Heart right ventricle (tissue), 16 donors: ENCODE measurements around the gene GABRA6. TPM values are rescaled to one million over a fixed set of nuclear protein-coding genes. Genes with fewer than 3 reads are reported as not detected.
"Not testable (repeated sequence)": the region's sequence is repeated elsewhere in the genome, so short reads cannot be mapped to it uniquely, and the experiment has no call there.

Source experiments
- ATAC-seq, 8 donors: fragments of 200-7000 bp; cut with Tn5 transposase; one replicate each; pipeline ENCODE4 v1.9.1; 2020; ENCODE audit warnings: mild to moderate bottlenecking in 8 of 8, moderate library complexity in 8 of 8, moderate number of reproducible peaks in 1 of 8
- DNase-seq, 2 donors: peaks; one replicate each; pipeline ENCODE4 v3.0.0-alpha.2; 2020
- H3K27ac ChIP-seq, 10 donors: fragments of 200-600 bp; sonication (generic) in 2 of 10; one replicate each; pipeline versions ENCODE4 v1.5.0 to v1.8.0; 2020 to 2022; ENCODE audit warnings: mild to moderate bottlenecking in 3 of 10
- H3K27me3 ChIP-seq, 7 donors: fragments of 200-600 bp; one replicate each; pipeline ENCODE4 v1.8.0; 2021 to 2022; ENCODE audit warnings: mild to moderate bottlenecking in 2 of 7
- H3K36me3 ChIP-seq, 9 donors: fragments of 200-600 bp; sonication (generic) in 1 of 9; one replicate each; pipeline versions ENCODE4 v1.5.0 to v1.8.0; 2020 to 2022; ENCODE audit warnings: mild to moderate bottlenecking in 2 of 9
- H3K4me1 ChIP-seq, 9 donors: fragments of 200-600 bp; sonication (generic) in 1 of 9; one replicate each; pipeline versions ENCODE4 v1.5.0 to v1.8.0; 2020 to 2022; ENCODE audit warnings: mild to moderate bottlenecking in 4 of 9
- H3K4me3 ChIP-seq, 10 donors: fragments of 200-600 bp; sonication (generic) in 2 of 10; one replicate each; pipeline versions ENCODE4 v1.5.0 to v1.8.0; 2020 to 2022; ENCODE audit warnings: mild to moderate bottlenecking in 7 of 10, moderate library complexity in 2 of 10
- H3K9me3 ChIP-seq, 11 donors: fragments of 200-600 bp in 10 of 11; sonication (generic) in 2 of 11; one replicate each; pipeline versions ENCODE4 v1.5.0 to v1.8.0; 2013 to 2022; ENCODE audit warnings: mild to moderate bottlenecking in 2 of 11, control low read depth in 1 of 11, moderate library complexity in 1 of 11
- WGBS, 2 donors: extraction: QIAGEN DNeasy Blood & Tissue Kit; methylation state at CpG; one replicate each; pipeline ENCODE4 v1.1.7; 2013; ENCODE audit warnings: inconsistent platforms in 1 of 2; 5-methylcytosine and 5-hydroxymethylcytosine counted together
- intact Hi-C, 10 donors: fragments of 100-400 bp; cut with DNase I; formaldehyde crosslinking; loops; one replicate each; pipeline versions ENCODE4 v1.11.1 to v1.14.2; 2022
- long read RNA-seq, 3 donors: library from polyadenylated mRNA; unstranded; transcript quantifications; one replicate each; pipeline ENCODE4 v2.0.0, GENCODE V29; 2020 to 2021
- polyA plus RNA-seq, 2 donors: library from polyadenylated mRNA; stranded (reverse); fragments of 200-250 nt; gene quantifications; one replicate each; pipeline ENCODE4 v1.2.3, GENCODE V29; 2013
- total RNA-seq, 10 donors: library from RNA; stranded (reverse); fragmentation: NEBNext Ultra II Directional in 3 of 10; extraction: Animal tissue kit (Norgen Biotek cat#: 25700) in 3 of 10; gene quantifications; one replicate each; pipeline versions ENCODE4 v1.2.1 to v1.2.4, GENCODE V29; 2021 to 2023
- TF ChIP-seq, protein P1 (sequence below), 9 donors: fragments of 200-600 bp; sonication (generic) in 2 of 9; IDR thresholded peaks; one replicate each; pipeline versions ENCODE4 v1.5.0 to v1.8.0; 2021 to 2022; ENCODE audit warnings: antibody characterized with exemption in 9 of 9, mild to moderate bottlenecking in 5 of 9, moderate library complexity in 1 of 9
- donor health status: Arrhythmogenic right ventricular cardiomyopathy.
- donor health status: ischemic (EF 13 %, LVEDD 7.1; RV severe dilation, severe dysfunction).
- donor health status: healthy with polysubstance abuse.
- donor health status: DM: no; HTN: yes; CAD: no.
- donor health status: DM: no; HTN: no; CAD: no.
- donor health status: ischemic (EF 25% LVEDD 6.9; RV normal size, moderate dysfunction).
- donor health status: ischemic (EF 25% LVEDD 5.7; RV mildly dilated, moderate dysfunction).
- donor health status: healthy.
- donor health status: DM: yes; HTN: yes; CAD: no.
- donor health status: Ischemic cardiomyopathy.
- donor health status: ischemic (EF 35%, LVEDD 5.7; RV mildly dilated, moderate dysfunction).
- donor health status: nonischemic (EF 11% LVEDD 7.7; RV severe dilation, severe dysfunction).
- donor health status: DM: yes; HTN: yes; CAD: no.
- donor health status: PGD.
- donor health status: ischemic (EF 29% LVEDD 5.4; RV normal size, mild dysfunction).
- donor health status: nonischemic (EF 23%, LVEDD 6.1; RV moderate dilation, normal function).

GABRA6 gene
- total RNA-seq (not detected), polyA plus RNA-seq (not detected)
- long read RNA-seq, donor 1, result 0 reads
- long read RNA-seq, donor 2, result 0 reads
- long read RNA-seq, donor 3, result 0 reads

DNA sequence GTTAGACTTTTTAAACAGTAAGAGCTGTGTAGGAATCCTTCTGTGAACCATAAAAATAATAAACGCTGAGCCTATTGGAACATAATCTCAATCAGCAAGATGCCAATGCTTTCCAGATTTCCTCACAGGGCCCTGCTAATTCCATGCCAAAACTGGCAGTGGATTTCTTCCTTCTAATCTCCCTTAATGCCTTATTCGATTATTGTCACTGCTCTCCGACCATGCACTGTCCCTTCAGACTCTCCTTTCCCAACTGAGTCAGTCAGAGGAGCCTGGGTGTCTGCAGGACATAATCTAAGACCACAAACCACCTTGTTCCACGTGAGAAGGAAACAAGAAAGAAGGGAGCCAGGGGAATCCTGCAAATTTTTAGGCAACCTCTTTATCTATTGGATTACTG is at the start of gene GABRA6:
Gene GABRA6, plus strand, starts transcription at position 261 of the 400 bp plus-strand sequence. CDS start 269 bp downstream, outside the sequence.
- peaks cover 0 to 8% (median 0%) of the 10 kb centered on the region in 11 donors for H3K9me3 ChIP-seq
- 57 to 67% methylated on average over 4 of the region's 4 CpGs for WGBS, 2 donors
- no peaks in the 10 kb centered on the region for H3K27me3 ChIP-seq
- H3K4me1 ChIP-seq, result no peaks in the 10 kb centered on the region
- no peak for ATAC-seq
- TF ChIP-seq, protein P1, sequence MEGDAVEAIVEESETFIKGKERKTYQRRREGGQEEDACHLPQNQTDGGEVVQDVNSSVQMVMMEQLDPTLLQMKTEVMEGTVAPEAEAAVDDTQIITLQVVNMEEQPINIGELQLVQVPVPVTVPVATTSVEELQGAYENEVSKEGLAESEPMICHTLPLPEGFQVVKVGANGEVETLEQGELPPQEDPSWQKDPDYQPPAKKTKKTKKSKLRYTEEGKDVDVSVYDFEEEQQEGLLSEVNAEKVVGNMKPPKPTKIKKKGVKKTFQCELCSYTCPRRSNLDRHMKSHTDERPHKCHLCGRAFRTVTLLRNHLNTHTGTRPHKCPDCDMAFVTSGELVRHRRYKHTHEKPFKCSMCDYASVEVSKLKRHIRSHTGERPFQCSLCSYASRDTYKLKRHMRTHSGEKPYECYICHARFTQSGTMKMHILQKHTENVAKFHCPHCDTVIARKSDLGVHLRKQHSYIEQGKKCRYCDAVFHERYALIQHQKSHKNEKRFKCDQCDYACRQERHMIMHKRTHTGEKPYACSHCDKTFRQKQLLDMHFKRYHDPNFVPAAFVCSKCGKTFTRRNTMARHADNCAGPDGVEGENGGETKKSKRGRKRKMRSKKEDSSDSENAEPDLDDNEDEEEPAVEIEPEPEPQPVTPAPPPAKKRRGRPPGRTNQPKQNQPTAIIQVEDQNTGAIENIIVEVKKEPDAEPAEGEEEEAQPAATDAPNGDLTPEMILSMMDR (IDR thresholded peaks at IDR 0.05), result no peak
- DNase-seq, result no peak
- H3K36me3 ChIP-seq, result no peaks in the 10 kb centered on the region
- intact Hi-C loops, result no loop called here
- H3K4me3 ChIP-seq, result no peak within 1 kb of the TSS
- no peak within 1 kb of the TSS for H3K27ac ChIP-seq

DNA sequence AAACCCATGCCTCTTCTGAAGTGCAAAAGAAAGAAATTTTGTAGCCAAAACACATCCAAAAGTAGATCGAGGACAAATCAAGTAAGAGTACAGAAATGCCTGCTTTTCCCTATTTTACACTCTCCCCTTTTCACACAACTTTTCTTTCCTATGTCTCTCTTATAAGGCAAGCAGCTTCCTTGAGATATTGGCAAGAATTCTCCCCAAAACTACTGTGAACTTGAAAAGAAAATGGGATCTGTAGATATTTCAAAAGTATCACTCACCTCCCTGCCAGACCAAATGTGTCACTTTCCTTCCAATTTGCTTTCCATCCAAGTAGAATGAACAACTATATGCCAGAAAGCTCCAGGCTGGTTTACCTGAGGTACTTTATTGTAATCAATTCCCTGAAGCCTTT is 47.9 kb upstream of the GABRA6 start:
- DNase-seq, result no peak
- no peaks in the 10 kb centered on the region for H3K27me3 ChIP-seq
- intact Hi-C loops, result no loop called here
- H3K27ac ChIP-seq, result no peak overlapping the region
- 75 to 80% methylated on average over 1 of the region's 1 CpG for WGBS, 2 donors
- no peak for ATAC-seq
- H3K4me1 ChIP-seq, result no peaks in the 10 kb centered on the region
- no peak overlapping the region for H3K4me3 ChIP-seq
- peaks cover 0 to 6% (median 0%) of the 10 kb centered on the region in 11 donors for H3K9me3 ChIP-seq
- TF ChIP-seq, protein P1 (IDR thresholded peaks at IDR 0.05), result no peak
- no peaks in the 10 kb centered on the region for H3K36me3 ChIP-seq

DNA sequence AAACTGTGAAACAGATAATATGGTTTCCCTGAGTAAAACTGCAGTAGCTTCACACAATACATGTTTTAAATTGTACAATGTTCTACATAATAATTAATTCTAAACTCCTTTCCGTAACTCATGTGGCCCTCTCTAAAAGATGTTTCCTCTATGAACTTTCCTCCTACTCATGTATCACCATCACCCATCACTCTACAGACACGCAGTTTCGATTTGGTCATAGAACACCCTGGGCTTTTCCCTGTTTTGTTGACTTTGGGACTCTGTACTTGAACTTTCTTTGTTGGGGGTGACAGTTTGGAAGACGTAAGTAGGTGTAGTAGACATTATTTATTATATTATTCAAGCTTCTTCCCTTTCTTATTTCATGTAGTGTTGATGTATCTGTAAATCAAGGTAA is 44.1 kb upstream of the GABRA6 start:
- DNase-seq, result no peak
- Histone ChIP-seq H3K9me3 (peaks cover 0 to 6% (median 0%) of the 10 kb centered on the region in 11 donors), H3K4me1 (no peaks in the 10 kb centered on the region), H3K27ac (no peak overlapping the region), H3K27me3 (no peaks in the 10 kb centered on the region), H3K36me3 (no peaks in the 10 kb centered on the region), H3K4me3 (no peak overlapping the region)
- WGBS, 2 donors, result 75 to 89% methylated on average over 4 of the region's 4 CpGs
- TF ChIP-seq, protein P1 (IDR thresholded peaks at IDR 0.05), result no peak
- intact Hi-C loops, result no loop called here
- ATAC-seq, result no peak

DNA sequence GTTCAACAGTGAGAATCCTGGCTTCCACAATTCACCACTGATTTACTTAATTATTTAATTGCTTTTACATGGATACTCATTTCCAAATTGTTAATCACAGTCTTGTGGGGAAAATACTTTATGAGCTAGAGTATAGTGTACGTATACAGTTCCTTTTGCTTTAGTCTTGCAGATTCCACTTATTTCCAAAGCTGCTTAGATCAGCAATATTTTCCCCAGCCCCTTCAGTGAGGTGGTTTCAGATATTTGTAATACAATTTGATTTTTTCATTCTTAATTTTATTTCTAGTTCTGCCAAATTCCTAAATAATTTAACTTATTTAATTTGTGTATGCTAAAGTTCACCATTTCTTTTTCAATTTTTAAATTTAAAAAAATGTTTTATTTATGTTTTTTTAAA is 40.3 kb upstream of the GABRA6 start:
- no peaks in the 10 kb centered on the region for H3K36me3 ChIP-seq
- H3K27ac ChIP-seq, result no peak overlapping the region
- intact Hi-C loops, result no loop called here
- H3K4me1 ChIP-seq, result no peaks in the 10 kb centered on the region
- H3K9me3 ChIP-seq, result peaks cover 0 to 6% (median 0%) of the 10 kb centered on the region in 11 donors
- no peak overlapping the region for H3K4me3 ChIP-seq
- TF ChIP-seq, protein P1 (IDR thresholded peaks at IDR 0.05), result no peak
- H3K27me3 ChIP-seq, result no peaks in the 10 kb centered on the region
- no peak for ATAC-seq
- DNase-seq, result no peak
- WGBS, 2 donors, result 88 to 97% methylated on average over 1 of the region's 1 CpG

DNA sequence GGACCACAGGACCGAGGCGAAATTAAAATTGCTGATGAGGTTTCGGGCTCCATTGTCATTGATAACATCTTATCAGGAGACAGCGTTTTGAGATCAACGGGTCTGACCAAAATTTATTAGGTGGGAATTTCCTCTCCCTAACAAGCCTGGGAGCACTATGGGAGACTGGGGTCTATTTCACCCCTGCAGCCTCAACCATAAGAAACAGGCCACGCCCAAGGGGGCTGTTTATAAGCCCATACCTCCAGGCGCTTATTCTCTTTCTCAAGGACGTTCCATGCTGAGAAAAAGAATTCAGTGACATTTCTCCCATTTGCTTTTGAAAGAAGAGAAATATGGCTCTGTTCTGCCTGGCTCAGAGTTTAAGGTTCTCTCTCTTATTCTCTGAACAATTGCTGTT is 33.6 kb upstream of the GABRA6 start:
- H3K4me3 ChIP-seq, ATAC-seq, H3K27me3 ChIP-seq, intact Hi-C loops, DNase-seq, H3K4me1 ChIP-seq, H3K27ac ChIP-seq, H3K36me3 ChIP-seq: not testable (repeated sequence)
- WGBS, 2 donors, result 54 to 79% methylated on average over 8 of the region's 8 CpGs
- peaks cover 0 to 37% (median 0%) of the 10 kb centered on the region in 11 donors for H3K9me3 ChIP-seq
